AG04450 (cell line): ENCODE measurements around the gene MTRF1. TPM values are rescaled to one million over a fixed set of nuclear protein-coding genes. Genes with fewer than 3 reads are reported as not detected.

Source experiments
- CTCF ChIA-PET: fragments of 300-600, 350-600 bp; formaldehyde crosslinking; extraction: SDS; loops from one replicate; lab custom pipeline; 2022; ENCODE audit warnings: antibody characterized with exemption, inconsistent platforms; lab: Charles Lee
- POLR2A ChIA-PET: fragments of 350-600 bp; formaldehyde crosslinking; extraction: SDS; loops from one replicate; lab custom pipeline; 2021; ENCODE audit warnings: antibody characterized with exemption, inconsistent platforms; lab: Yijun Ruan, JAX
- DNase-seq: peaks from one replicate; pipeline ENCODE4 v3.0.0-alpha.2; 2011; ENCODE audit warnings: low read depth, low spot score
- H3K27ac ChIP-seq: one replicate; pipeline ENCODE4 v1.5.1; 2012; ENCODE audit warnings: low read depth, low read length, control low read depth
- H3K27me3 ChIP-seq: one replicate; pipeline ENCODE4 v1.6.0; 2012; ENCODE audit warnings: low read length; ENCODE audit not compliant: control insufficient read depth, insufficient read depth
- H3K4me3 ChIP-seq: 2 replicates; pipeline ENCODE4 v1.5.1; 2011; ENCODE audit warnings: mild to moderate bottlenecking, low read depth, low read length, control low read depth
- H3K9me3 ChIP-seq: 2 replicates; pipeline ENCODE4 v1.5.1; 2012; ENCODE audit warnings: low read length; ENCODE audit not compliant: control insufficient read depth, insufficient read depth
- CTCF ChIP-seq: IDR thresholded peaks from 2 replicates; pipeline ENCODE4 v1.5.1; 2011; ENCODE audit warnings: low read depth, low read length, control low read depth, inconsistent platforms
- polyA plus RNA-seq: library from polyadenylated mRNA; depleted of rRNA; stranded (reverse); fragments of >200 nt; gene quantifications from 2 replicates; pipeline ENCODE4 v1.2.3, GENCODE V29; 2011

Gene MTRF1
- polyA plus RNA-seq, 1 experiment, result 14.6 TPM

- DNase-seq, result no peak
- Histone ChIP-seq H3K27ac (no peak overlapping the region), H3K9me3 (no peaks in the 10 kb centered on the region; the same call in 1 of the 2 replicates), H3K4me3 (no peak overlapping the region), H3K27me3 (no peaks in the 10 kb centered on the region)
- TF ChIP-seq CTCF, result no peak
- POLR2A ChIA-PET, result no interaction called here
- CTCF ChIA-PET, result no interaction called here
These were observed 29.9 kb upstream of the MTRF1 start for GRCh38 chr13:41293272-41293671.

- TF ChIP-seq CTCF, result no peak
- Histone ChIP-seq H3K9me3 (no peaks in the 10 kb centered on the region; the same call in 1 of the 2 replicates), H3K4me3 (no peak overlapping the region), H3K27ac (no peak overlapping the region), H3K27me3 (no peaks in the 10 kb centered on the region)
- ChIA-PET CTCF (no interaction called here), POLR2A (no interaction called here)
- DNase-seq, result no peak
These were observed 27.9 kb upstream of the MTRF1 start for GRCh38 chr13:41291246-41291645.

GRCh38 chr13:41289463-41289881 is 26.1 kb upstream of the MTRF1 start:
- H3K4me3 ChIP-seq, result no peak overlapping the region
- ChIA-PET POLR2A (interaction anchor here (0.6 kb wide), 1 partner anchor 618 kb away, joined by 3 read pairs; no protein-coding TSS in a partner anchor), CTCF (no interaction called here)
- H3K27me3 ChIP-seq, result no peaks in the 10 kb centered on the region
- no peak for TF ChIP-seq CTCF
- no peaks in the 10 kb centered on the region; the same call in 1 of the 2 replicates for H3K9me3 ChIP-seq
- H3K27ac ChIP-seq, result no peak overlapping the region
- DNase-seq, result no peak

GRCh38 chr13:41286370-41286769 is 23.0 kb upstream of the MTRF1 start:
- Histone ChIP-seq H3K4me3 (no peak overlapping the region), H3K27ac (no peak overlapping the region), H3K27me3 (no peaks in the 10 kb centered on the region), H3K9me3 (no peaks in the 10 kb centered on the region)
- ChIA-PET POLR2A (no interaction called here), CTCF (no interaction called here)
- no peak for DNase-seq
- TF ChIP-seq CTCF, result no peak

GRCh38 chr13:41284512-41285288 is 21.3 kb upstream of the MTRF1 start:
- TF ChIP-seq CTCF, result no peak
- no peaks in the 10 kb centered on the region for H3K27me3 ChIP-seq
- H3K9me3 ChIP-seq, result no peaks in the 10 kb centered on the region
- no peak overlapping the region for H3K4me3 ChIP-seq
- H3K27ac ChIP-seq, result peak overlapping the region; percentile 39
- ChIA-PET CTCF (interaction anchor here (0.6 kb wide), 1 partner anchor 16 kb away, joined by 6 read pairs; no protein-coding TSS in a partner anchor), POLR2A (no interaction called here)
- DNase-seq, result peak; percentile 20
